AG04450 (cell line): ENCODE data around the gene RNF169. TPM values are rescaled to one million over a fixed set of nuclear protein-coding genes. Genes with fewer than 3 reads are reported as not detected.
A peak's percentile ranks its signal among the peaks of the same experiment; 100 is the strongest.
"Not testable (repeated sequence)": the region's sequence is repeated elsewhere in the genome, so short reads cannot be mapped to it uniquely, and the experiment has no call there.

ENCODE experiments used
- CTCF ChIA-PET: fragments of 300-600, 350-600 bp; formaldehyde crosslinking; extraction: SDS; loops from one replicate; lab custom pipeline; 2022; ENCODE audit warnings: antibody characterized with exemption, inconsistent platforms; lab: Charles Lee
- POLR2A ChIA-PET: fragments of 350-600 bp; formaldehyde crosslinking; extraction: SDS; loops from one replicate; lab custom pipeline; 2021; ENCODE audit warnings: antibody characterized with exemption, inconsistent platforms; lab: Yijun Ruan, JAX
- DNase-seq: peaks from one replicate; pipeline ENCODE4 v3.0.0-alpha.2; 2011; ENCODE audit warnings: low read depth, low spot score
- H3K27ac ChIP-seq: one replicate; pipeline ENCODE4 v1.5.1; 2012; ENCODE audit warnings: low read depth, low read length, control low read depth
- H3K27me3 ChIP-seq: one replicate; pipeline ENCODE4 v1.6.0; 2012; ENCODE audit warnings: low read length; ENCODE audit not compliant: control insufficient read depth, insufficient read depth
- H3K4me3 ChIP-seq: 2 replicates; pipeline ENCODE4 v1.5.1; 2011; ENCODE audit warnings: mild to moderate bottlenecking, low read depth, low read length, control low read depth
- H3K9me3 ChIP-seq: 2 replicates; pipeline ENCODE4 v1.5.1; 2012; ENCODE audit warnings: low read length; ENCODE audit not compliant: control insufficient read depth, insufficient read depth
- polyA plus RNA-seq: library from polyadenylated mRNA; depleted of rRNA; stranded (reverse); fragments of >200 nt; gene quantifications from 2 replicates; pipeline ENCODE4 v1.2.3, GENCODE V29; 2011
- TF ChIP-seq, protein P1 (sequence below): IDR thresholded peaks from 2 replicates; pipeline ENCODE4 v1.5.1; 2011; ENCODE audit warnings: low read depth, low read length, control low read depth, inconsistent platforms

The RNF169 gene
- polyA plus RNA-seq, 1 experiment: 12.3 TPM

DNA sequence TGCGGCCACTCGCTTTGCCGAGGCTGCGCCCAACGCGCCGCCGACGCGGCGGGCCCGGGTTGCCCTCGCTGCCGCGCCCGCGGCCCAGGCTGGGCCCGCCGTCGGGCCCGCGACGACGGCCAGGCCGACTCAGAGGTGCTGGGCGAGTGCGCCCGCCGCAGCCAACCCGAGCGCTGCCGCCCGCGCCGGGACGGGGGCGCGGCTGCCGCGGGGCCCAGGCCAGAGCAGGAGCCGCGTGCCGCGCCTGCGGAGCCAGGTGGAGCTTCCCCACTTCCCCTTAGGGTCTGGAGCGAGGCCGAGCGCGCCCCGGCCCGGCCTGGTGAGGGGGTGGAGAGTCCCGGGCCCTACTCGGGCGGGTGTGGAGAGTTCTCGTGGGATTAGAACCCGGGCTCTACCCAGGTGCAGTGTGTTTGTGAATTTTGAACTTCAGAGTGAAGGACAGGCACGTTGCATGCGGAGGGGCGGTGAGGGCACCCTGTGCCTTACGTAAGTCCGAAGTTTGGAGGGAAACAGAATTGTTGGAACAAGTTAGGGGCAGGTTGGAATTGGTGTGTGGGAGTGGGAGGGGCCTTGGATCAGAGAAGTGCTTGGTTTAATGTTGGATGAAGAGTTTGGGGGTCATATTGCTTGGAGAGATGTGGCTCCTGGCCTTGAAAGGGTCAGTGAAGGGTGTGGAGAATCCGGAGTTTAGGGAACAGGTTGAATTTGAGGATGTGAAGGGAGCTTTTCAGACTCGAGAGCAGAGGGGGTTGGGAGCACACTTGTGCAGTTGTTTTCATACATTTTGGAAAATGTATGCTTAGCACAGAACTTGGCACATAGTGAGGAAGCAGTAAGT, 697 bp downstream of the RNF169 start:
- Histone ChIP-seq H3K27ac (peak overlapping the region; percentile 31), H3K9me3 (no peaks in the 10 kb centered on the region), H3K27me3 (no peaks in the 10 kb centered on the region), H3K4me3 (peak overlapping the region; percentile 87)
- no peak for DNase-seq
- TF ChIP-seq, protein P1, sequence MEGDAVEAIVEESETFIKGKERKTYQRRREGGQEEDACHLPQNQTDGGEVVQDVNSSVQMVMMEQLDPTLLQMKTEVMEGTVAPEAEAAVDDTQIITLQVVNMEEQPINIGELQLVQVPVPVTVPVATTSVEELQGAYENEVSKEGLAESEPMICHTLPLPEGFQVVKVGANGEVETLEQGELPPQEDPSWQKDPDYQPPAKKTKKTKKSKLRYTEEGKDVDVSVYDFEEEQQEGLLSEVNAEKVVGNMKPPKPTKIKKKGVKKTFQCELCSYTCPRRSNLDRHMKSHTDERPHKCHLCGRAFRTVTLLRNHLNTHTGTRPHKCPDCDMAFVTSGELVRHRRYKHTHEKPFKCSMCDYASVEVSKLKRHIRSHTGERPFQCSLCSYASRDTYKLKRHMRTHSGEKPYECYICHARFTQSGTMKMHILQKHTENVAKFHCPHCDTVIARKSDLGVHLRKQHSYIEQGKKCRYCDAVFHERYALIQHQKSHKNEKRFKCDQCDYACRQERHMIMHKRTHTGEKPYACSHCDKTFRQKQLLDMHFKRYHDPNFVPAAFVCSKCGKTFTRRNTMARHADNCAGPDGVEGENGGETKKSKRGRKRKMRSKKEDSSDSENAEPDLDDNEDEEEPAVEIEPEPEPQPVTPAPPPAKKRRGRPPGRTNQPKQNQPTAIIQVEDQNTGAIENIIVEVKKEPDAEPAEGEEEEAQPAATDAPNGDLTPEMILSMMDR: no peak
- ChIA-PET CTCF (interaction anchor here (1.0 kb wide), 1 partner anchor 10 kb away, joined by 3 read pairs; no protein-coding TSS in a partner anchor), POLR2A (interaction anchor here (0.6 to 0.7 kb wide), 3 partner anchors 10 to 183 kb away, joined by 3 to 6 read pairs (median 5); no protein-coding TSS in a partner anchor)

DNA sequence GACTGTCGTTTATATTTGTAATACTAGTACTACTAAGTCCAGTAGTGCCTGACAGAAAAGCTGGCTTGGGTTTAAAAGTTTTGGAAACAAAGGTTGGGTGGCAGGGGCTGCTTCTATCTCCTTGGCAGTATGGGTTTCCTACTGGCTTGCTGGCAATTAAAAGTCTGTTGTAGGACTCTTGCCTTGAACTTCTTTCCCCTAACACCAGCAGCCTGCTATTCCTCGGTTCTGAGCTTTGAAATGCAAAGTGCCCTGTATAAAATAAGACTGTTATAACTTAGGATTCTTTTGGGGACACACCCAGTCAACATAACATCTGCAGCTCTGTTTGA, 1.3 kb downstream of the RNF169 start:
- ChIA-PET POLR2A (interaction anchor here (0.6 kb wide), 1 partner anchor 24 kb away, joined by 3 read pairs; no protein-coding TSS in a partner anchor), CTCF (interaction anchor here (1.0 kb wide), 1 partner anchor 10 kb away, joined by 3 read pairs; no protein-coding TSS in a partner anchor)
- Histone ChIP-seq H3K4me3 (peak overlapping the region; percentile 87), H3K9me3 (no peaks in the 10 kb centered on the region), H3K27ac (no peak overlapping the region), H3K27me3 (no peaks in the 10 kb centered on the region)
- TF ChIP-seq, protein P1: no peak
- no peak for DNase-seq

DNA sequence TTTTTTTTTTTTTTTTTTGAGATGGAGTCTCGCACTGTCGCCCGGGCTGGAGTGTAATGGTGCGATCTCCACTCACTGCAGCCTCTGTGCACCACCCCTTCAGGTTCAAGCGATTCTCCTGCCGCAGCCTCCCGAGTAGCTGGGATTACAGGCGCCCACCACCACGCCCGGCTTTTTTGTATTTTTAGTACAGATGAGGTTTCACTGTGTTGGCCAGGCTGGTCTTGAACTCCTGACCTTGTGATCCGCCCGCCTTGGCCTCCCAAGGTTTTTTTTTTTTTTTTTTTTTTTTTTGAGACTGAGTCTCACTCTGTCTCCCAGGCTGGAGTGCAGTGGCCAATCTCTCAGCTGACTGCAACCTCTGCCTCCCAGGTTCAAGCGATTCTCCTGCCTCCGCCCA, 1.9 kb downstream of the RNF169 start:
- CTCF ChIA-PET, H3K9me3 ChIP-seq, DNase-seq, H3K27me3 ChIP-seq, H3K27ac ChIP-seq: not testable (repeated sequence)
- peak overlapping the region; percentile 87; the same call in 1 of the 2 replicates for H3K4me3 ChIP-seq
- POLR2A ChIA-PET: interaction anchor here (0.6 kb wide), 1 partner anchor 23 kb away, joined by 3 read pairs; no protein-coding TSS in a partner anchor

DNA sequence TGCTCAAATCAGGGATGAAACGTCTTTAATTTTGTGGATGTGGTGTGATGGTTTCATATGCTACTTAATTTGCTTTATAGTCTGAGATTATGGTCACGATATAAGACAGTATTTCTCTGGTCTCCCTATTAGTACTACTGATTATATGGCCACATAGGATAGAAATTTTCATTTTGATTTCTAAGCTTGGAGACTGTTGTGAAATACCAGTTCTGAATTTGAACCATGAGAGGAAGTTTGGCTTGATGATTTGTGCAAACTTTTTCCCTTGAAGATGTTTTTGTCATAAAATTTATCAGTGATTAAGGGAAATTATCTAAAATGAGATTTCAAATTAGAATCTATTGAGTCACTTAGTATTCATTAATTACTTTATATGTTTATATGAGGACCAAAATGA, 2.7 kb downstream of the RNF169 start:
- no peak for DNase-seq
- Histone ChIP-seq H3K27ac (no peak overlapping the region), H3K9me3 (no peaks in the 10 kb centered on the region), H3K4me3 (no peak overlapping the region), H3K27me3 (no peaks in the 10 kb centered on the region)
- CTCF ChIA-PET: no interaction called here
- POLR2A ChIA-PET: no interaction called here
- TF ChIP-seq, protein P1: no peak

DNA sequence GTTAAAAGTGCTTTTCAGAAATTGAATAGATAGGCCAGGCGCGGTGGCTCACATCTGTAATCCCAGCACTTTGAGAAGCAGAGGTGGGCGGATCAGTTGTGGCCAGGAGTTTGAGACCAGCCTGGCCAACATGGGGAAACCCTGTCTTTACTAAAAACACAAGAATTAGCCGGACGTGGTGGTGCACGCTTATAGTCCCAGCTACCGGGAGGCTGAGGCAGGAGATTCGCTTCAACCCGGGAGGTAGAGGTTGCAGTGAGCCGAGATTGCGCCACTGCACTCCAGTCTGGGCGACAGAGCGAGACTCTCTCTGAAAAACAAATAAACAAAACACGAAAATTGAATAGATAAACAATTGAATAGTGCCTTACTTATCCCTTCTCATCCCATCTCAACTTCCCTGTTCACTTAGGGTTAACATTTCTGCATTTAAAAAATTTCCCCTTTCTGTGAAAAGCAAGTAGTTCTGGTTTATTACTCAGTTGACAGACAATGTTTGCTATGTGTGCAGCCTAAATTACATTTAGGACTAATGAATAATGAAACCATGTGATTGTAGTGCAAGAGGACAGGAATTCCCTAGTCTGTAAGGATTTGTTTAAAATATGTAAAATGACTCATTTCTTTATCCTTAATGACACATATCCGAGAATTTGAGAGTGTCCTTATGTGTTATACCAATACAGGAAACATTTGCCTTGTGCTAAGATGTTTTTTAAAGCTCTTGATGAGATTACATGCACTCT, 6.0 kb downstream of the RNF169 start:
- peak; percentile 81 for DNase-seq
- Histone ChIP-seq H3K9me3 (no peaks in the 10 kb centered on the region; the same call in 1 of the 2 replicates), H3K27ac (peak overlapping the region; percentile 94), H3K27me3 (no peaks in the 10 kb centered on the region), H3K4me3 (peak overlapping the region; percentile 25; the same call in 1 of the 2 replicates)
- ChIA-PET CTCF (interaction anchor here (1.1 kb wide), 1 partner anchor 15 kb away, joined by 3 read pairs; no protein-coding TSS in a partner anchor), POLR2A (interaction anchor here (0.9 to 1.3 kb wide), 3 partner anchors 21 to 68 kb away, joined by 3 to 4 read pairs (median 3); no protein-coding TSS in a partner anchor)
- TF ChIP-seq, protein P1: no peak
